Activated gamma-delta T cell treated with anti-CD3 and anti-CD28 coated beads, Interleukin-2, amount 50 U/mL, for 16 hours (primary cell): ENCODE data around the gene LRP2BP.
"Not testable (repeated sequence)": the region's sequence is repeated elsewhere in the genome, so short reads cannot be mapped to it uniquely, and the experiment has no call there.

Experiments
- DNase-seq: peaks from one replicate; pipeline ENCODE4 v3.0.0-alpha.2; 2020; ENCODE audit warnings: low read depth

The LRP2BP gene

GRCh38 chr4:185325721-185326120, 70.0 kb downstream of the LRP2BP start:
- DNase-seq: not testable (repeated sequence)

- DNase-seq: not testable (repeated sequence)
Observed at GRCh38 chr4:185324361-185324760, 71.4 kb downstream of the LRP2BP start.

GRCh38 chr4:185323606-185324005, 72.1 kb downstream of the LRP2BP start:
- DNase-seq: no peak

- DNase-seq: no peak
Observed at GRCh38 chr4:185322803-185323202, 72.9 kb downstream of the LRP2BP start.

GRCh38 chr4:185318679-185319078, 77.0 kb downstream of the LRP2BP start:
- no peak for DNase-seq

GRCh38 chr4:185317880-185318279, 77.8 kb downstream of the LRP2BP start:
- no peak for DNase-seq

- DNase-seq: not testable (repeated sequence)
Observed at GRCh38 chr4:185317462-185317861, 78.3 kb downstream of the LRP2BP start.
